ENCODE results near the gene COMP.

The COMP gene

GRCh38 chr19:18760440-18761383 lies 30.4 kb downstream of the COMP start:
- DNase-seq = no peak
- intact Hi-C loops (cut with DNase I) = no loop called here

- no peak for DNase-seq
- intact Hi-C loops (cut with DNase I) = no loop called here
Observed at GRCh38 chr19:18759995-18760426, 31.1 kb downstream of the COMP start.

- no peak for DNase-seq
- intact Hi-C loops (cut with DNase I) = no loop called here
Observed at GRCh38 chr19:18759304-18759994, 31.7 kb downstream of the COMP start.

- intact Hi-C loops (cut with DNase I) = no loop called here
- DNase-seq = no peak
Observed at GRCh38 chr19:18756896-18757295, 34.2 kb downstream of the COMP start.

- DNase-seq = no peak
- intact Hi-C loops (cut with DNase I) = no loop called here
Observed at GRCh38 chr19:18754501-18754900, 36.6 kb downstream of the COMP start.

GRCh38 chr19:18751571-18751970 lies 39.5 kb downstream of the COMP start:
- intact Hi-C loops (cut with DNase I) = no loop called here
- no peak for DNase-seq

- DNase-seq = no peak
- intact Hi-C loops (cut with DNase I) = no loop called here
Observed at GRCh38 chr19:18750295-18750970, 40.7 kb downstream of the COMP start.

GRCh38 chr19:18749362-18750231 lies 41.5 kb downstream of the COMP start:
- no peak for DNase-seq
- intact Hi-C loops (cut with DNase I) = no loop called here

- intact Hi-C loops (cut with DNase I) = no loop called here
- no peak for DNase-seq
Observed at GRCh38 chr19:18746401-18747325, 44.4 kb downstream of the COMP start.

- intact Hi-C loops (cut with DNase I) = no loop called here
- no peak for DNase-seq
Observed at GRCh38 chr19:18745931-18746330, 45.2 kb downstream of the COMP start.

- peak in 34 of 42 donors; percentile 22 to 79 (median 52) for DNase-seq
- intact Hi-C loops (cut with DNase I) = no loop called here
Observed at GRCh38 chr19:18745012-18745735, 45.9 kb downstream of the COMP start.

- intact Hi-C loops (cut with DNase I) = no loop called here
- DNase-seq = no peak
Observed at GRCh38 chr19:18743784-18744418, 47.2 kb downstream of the COMP start.

GRCh38 chr19:18742838-18743783 lies 48.0 kb downstream of the COMP start:
- no peak for DNase-seq
- intact Hi-C loops (cut with DNase I) = no loop called here

- no peak for DNase-seq
- intact Hi-C loops (cut with DNase I) = no loop called here
Observed at GRCh38 chr19:18742324-18742723, 48.8 kb downstream of the COMP start.

Measured in head of caudate nucleus (tissue), 42 donors.